Hair follicular keratinocyte (primary cell): ENCODE results near the gene PCP2. TPM values are rescaled to one million over a fixed set of nuclear protein-coding genes. Genes with fewer than 3 reads are reported as not detected.

Source experiments
- total RNA-seq: library from RNA; depleted of rRNA; stranded (reverse); fragments of >200 nt; gene quantifications from 2 replicates; pipeline ENCODE4 v1.2.3, GENCODE V29; 2015

Gene PCP2
- total RNA-seq: not detected in 2 replicates

DNA sequence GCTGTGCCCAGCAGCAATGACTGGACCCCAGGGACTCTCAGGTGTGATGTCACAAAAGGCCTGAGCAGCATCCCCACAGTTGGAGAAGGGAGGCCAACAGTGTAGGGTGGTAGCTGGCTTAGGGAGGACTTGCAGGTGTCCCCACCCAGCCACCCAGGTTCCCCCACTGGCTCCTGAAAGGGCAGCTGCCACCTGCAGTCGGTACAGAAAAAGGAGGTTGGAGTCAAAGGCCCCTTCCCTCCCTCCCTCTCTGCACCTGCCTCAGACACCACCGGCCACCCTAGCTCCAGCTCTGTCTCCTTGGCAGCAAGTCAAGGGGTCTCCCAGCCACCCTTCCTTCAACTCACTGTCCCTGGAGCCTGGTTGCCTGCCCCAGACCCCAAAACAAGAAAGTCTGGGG, at the start of gene PCP2:
PCP2 (minus strand) TSS at position 22 of the 400 bp plus-strand sequence. CDS start 262 bp downstream, outside the sequence.

DNA sequence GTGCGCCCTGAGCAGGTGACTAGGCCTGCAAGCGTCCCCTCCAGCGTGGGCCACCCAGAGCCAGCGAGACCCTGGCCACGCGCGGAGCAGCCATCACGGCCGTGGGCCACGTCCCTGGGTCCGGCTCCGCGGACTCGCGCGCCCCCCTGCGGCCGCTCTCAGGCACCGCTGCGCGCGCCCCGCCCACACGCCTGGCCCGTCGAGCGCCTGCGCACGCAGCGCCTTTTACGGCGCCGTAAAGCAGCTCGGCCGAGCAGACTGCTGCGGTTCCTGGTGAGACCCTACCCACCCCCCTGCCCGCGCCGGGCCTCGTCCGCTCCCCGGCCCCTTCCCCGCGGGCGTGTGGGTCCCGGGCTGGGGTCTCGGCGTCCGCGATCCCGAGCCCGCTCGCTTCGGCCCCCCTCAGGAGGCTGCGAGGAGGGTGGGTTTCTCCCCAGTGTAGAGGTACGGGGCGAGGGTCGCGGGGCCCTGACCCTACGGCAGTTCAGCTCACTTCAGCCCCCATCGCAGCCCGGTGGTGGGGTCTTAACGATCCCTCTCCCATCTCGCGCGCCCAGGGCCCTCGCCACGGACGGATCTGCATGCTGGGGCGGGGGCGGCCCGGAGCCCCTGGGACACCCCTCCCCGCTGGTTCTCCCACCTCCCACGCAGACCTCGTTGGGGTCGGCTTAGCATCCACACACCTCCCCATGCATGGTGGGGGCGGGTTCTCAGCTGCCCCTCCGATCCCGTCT, 47.3 kb upstream of the PCP2 start, which contains the start of gene TRAPPC5:
TRAPPC5 (plus strand) TSS at position 228 of the 734 bp plus-strand sequence. CDS start 1,421 bp downstream, outside the sequence.

GRCh38 chr19:7676854-7677253, 43.3 kb upstream of the PCP2 start, which contains the start of gene MCEMP1:
Gene MCEMP1, plus strand, starts transcription at chr19:7677090. Its CDS starts 31 bp downstream, at chr19:7677121.

DNA sequence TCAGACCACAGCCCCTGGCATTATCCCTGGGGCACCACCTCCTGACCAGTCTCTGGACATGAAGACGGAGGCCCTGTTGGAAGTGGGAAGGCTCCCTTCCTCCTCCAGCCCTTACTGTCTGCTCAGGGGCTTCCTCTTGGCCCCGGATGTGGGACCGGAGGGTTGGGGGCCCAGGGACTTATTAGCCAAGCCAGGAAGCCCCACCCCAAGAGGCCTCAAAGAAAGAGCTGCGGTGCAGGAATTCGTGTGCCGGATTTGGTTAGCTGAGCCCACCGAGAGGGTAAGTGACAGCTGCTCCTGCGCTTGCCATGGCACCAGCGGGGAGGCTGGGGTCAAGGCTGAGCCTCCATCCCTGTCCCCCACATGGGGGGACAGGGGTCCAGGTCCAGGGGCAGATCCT, 35.3 kb upstream of the PCP2 start, which contains the start of gene RETN:
RETN (plus strand) TSS at position 208 of the 400 bp plus-strand sequence. CDS start 278 bp downstream, outside the sequence.

DNA sequence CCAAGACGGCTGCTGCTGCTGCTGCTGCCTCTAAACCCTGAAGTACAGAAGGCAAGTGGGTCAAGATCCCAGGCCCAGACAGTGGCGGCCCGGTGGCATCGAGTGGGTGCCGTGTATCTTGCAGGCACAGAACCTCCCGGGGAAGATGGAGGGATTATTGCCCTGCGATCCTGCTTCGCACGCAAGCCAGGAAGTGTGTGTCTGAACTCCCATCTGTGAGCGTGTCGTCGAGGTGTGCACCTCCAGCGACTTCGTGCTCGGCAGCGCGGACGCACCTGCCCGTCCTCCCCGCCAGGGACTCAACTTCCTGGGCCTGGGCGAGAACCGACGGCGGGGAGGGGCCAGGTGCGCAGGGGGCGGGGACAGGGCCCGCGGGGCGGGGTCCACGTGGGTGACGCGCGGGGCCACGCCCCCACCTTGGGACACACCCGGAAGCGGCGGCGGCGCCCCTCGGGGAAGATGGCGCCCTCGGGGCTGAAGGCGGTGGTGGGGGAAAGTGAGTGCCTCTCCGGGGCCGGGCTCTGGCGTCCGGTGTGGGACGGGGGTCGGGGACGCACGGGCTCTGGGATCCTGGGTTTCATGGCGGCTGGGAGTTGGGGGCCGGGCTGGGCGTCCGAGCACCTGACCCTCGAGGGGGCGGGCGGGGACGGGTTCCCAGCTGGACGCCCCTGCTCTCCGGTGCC, 3.3 kb upstream of the PCP2 start, which contains the start of gene STXBP2:
STXBP2 (plus strand) TSS at position 420 of the 683 bp plus-strand sequence; CDS start at position 460, 40 bp downstream.

DNA sequence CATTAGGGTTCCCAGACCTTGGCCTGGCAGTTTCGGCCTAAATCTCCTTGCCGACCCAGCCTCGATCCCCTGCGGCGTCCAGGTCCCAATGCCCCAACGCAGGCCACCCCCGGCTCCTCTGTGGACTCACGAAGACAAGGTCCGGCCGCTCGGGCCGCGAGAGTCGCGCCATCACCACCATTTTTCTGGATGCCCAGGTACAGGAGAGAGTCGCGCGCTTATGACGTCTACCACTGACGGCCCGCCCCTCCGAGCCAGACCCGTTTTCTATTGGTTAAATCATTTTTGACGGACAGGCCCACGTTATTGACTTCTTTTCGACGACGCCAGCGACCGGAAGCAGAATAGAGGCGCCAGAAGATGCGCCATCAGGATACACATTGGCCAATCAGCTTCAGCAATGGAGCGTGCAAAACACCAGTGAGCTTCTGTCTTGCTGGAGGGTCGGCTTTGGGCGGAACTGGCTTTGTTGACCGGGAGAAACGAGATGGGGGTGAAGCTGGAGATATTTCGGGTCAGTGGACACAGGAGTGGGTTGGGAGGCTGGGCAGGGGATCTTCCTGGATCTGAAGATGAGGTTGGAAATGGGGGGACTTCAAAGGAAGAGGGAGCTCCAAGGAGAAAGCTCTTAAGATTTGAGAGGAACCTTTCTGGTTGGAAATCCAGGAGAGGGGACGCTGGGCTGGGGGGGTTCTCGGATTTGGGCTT, 4.0 kb downstream of the PCP2 start, which contains the start of the genes PET100 and XAB2:
PET100 (plus strand) TSS at position 447 of the 708 bp plus-strand sequence; CDS start at position 488, 41 bp downstream.
XAB2 (minus strand) TSS at position 199 of the 708 bp plus-strand sequence; CDS start at position 181, 18 bp downstream.

DNA sequence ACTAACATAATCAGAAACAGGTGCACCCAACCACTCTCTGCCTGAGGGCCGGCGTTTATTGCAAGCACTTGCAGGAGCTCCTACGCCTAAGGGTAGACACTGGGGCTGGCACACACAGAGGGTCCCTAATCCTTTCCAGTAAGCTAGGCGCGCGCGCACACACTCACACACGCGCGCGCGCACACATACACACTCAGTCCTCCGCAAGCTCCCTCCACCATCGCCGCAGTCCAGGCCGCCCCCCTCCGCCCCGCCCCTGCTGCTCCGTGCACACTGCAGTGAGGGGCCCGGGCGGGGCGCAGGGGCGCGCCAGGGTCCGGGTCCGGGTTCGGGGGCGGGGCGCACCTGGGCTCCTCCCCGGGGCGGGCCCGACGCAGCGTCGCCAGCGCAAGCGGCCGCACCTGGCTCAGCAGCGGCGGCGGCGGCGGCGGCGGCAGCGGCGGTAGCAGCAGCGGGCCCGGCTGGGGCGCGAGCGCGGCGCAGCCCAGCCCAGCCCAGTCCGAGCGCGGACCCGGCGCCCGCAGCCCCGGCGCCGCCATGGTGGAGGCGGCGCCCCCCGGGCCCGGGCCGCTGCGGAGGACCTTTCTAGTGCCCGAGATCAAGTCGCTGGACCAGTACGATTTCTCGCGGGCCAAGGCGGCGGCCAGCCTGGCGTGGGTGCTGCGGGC, 37.9 kb downstream of the PCP2 start, which contains the start of gene CAMSAP3:
CAMSAP3 (plus strand) TSS at position 398 of the 668 bp plus-strand sequence; CDS start at position 538, 140 bp downstream.

Other genes starting within 250 kb of the PCP2 start
- 5.5 and 5.8 TPM in 2 replicates for gene PEX11G, start 144.7 kb downstream of the PCP2 start, total RNA-seq
- gene ZNF358, start 117.6 kb downstream of the PCP2 start, total RNA-seq: 13.8 and 22.9 TPM in 2 replicates
- gene MCOLN1, start 111.1 kb downstream of the PCP2 start, total RNA-seq: 3.0 and 3.1 TPM in 2 replicates
- 73.2 and 75.9 TPM in 2 replicates for gene PNPLA6, start 98.0 kb downstream of the PCP2 start, total RNA-seq
- gene CAMSAP3, start 37.9 kb downstream of the PCP2 start, total RNA-seq: 4.2 and 5.1 TPM in 2 replicates
- gene XAB2, start 4.2 kb downstream of the PCP2 start, total RNA-seq: 32.9 and 36.3 TPM in 2 replicates
- 23.1 and 43.3 TPM in 2 replicates for gene PET100, start 3.9 kb downstream of the PCP2 start, total RNA-seq
- 43.7 and 55.8 TPM in 2 replicates for gene STXBP2, start 3.4 kb upstream of the PCP2 start, total RNA-seq
- gene RETN, start 35.3 kb upstream of the PCP2 start, total RNA-seq: not detected in 2 replicates
- not detected in 2 replicates for gene MCEMP1, start 43.4 kb upstream of the PCP2 start, total RNA-seq
- 121 and 125 TPM in 2 replicates for gene TRAPPC5, start 47.1 kb upstream of the PCP2 start, total RNA-seq
- not detected in 2 replicates for gene FCER2, start 68.4 kb upstream of the PCP2 start, total RNA-seq
- not detected in 2 replicates for gene CLEC4G, start 98.4 kb upstream of the PCP2 start, total RNA-seq
- not detected in 2 replicates for gene CD209, start 113.8 kb upstream of the PCP2 start, total RNA-seq
- gene CLEC4M, start 129.5 kb upstream of the PCP2 start, total RNA-seq: not detected in 2 replicates
- 14.2 and 18.0 TPM in 2 replicates for gene EVI5L, start 196.5 kb upstream of the PCP2 start, total RNA-seq
- not detected in 2 replicates for gene PRR36, start 240.7 kb upstream of the PCP2 start, total RNA-seq